GM21576 (cell line): ENCODE data around the gene BTBD3.

ENCODE experiments used
- ATAC-seq: cut with Tn5 transposase; IDR thresholded peaks from one replicate; pipeline ENCODE4 v1.9.1; 2021; ENCODE audit warnings: mild to moderate bottlenecking, moderate library complexity; ENCODE audit not compliant: unreplicated experiment

Gene BTBD3

GRCh38 chr20:11912659-11913415 lies 4.9 kb upstream of the BTBD3 start:
- ATAC-seq: no peak

DNA sequence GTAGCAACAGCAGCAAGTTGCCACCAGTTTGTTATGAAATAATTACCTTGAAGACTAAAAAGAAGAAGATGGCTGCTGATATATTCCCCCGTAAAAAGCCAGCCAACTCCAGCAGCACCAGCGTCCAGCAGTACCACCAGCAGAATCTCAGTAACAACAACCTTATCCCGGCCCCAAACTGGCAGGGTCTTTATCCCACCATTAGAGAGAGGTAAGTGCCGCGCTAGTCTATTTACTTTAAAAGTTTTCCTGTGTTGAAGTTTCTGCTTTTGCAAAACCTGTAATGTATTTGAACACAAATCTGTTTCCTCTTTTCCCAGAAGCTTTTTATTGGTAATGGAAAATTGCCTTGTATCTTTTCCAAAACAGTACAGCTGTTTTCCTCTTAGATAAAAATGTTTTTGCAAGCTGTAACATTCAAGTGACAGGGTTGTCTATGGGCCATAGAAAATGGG lies 725 bp downstream of the BTBD3 start:
- no peak for ATAC-seq

DNA sequence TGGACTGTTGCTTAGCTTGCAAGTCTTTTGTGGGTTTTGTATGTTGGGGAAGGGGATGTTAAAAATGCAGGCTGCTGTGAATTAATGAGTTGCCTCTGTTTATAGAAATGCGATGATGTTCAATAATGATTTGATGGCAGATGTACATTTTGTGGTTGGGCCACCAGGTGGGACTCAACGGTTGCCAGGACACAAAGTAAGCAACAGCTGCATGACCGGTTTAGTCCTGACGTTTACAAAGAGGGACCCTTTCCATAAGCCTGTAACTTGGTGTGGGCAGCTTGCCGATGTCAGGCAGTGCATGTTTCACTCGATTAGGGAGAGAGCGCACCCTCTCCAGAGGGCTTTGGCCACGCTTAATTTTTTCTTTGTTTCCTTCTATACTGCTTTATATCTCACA lies 1.3 kb downstream of the BTBD3 start:
- no peak for ATAC-seq

GRCh38 chr20:11919581-11919980 lies 1.9 kb downstream of the BTBD3 start:
- ATAC-seq: no peak

- ATAC-seq: no peak
These were observed 2.4 kb downstream of the BTBD3 start for GRCh38 chr20:11920083-11920482.

GRCh38 chr20:11921321-11921720 lies 3.6 kb downstream of the BTBD3 start:
- ATAC-seq: no peak

- ATAC-seq: no peak
These were observed 4.9 kb downstream of the BTBD3 start for GRCh38 chr20:11922561-11922960.

DNA sequence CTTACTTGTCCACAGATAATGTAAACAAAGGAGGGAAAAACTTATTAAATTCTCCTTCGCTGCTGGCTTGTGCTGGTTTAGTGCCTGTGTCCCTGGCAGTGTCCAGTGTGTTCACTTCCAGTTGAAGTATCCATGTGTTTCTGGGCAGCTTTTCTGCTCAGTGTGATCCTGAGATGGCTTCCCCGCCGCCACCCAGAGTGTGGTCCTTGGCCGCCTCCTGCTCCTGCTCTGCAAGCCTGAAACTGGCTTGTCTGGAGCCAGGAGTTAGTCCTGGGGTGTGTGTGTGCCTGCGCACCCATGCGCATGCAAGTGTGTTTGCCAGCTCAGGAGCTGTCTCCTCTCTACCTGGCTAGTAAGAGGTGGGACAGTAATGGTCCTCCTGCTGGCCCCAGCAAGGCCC lies 7.2 kb downstream of the BTBD3 start:
- no peak for ATAC-seq

DNA sequence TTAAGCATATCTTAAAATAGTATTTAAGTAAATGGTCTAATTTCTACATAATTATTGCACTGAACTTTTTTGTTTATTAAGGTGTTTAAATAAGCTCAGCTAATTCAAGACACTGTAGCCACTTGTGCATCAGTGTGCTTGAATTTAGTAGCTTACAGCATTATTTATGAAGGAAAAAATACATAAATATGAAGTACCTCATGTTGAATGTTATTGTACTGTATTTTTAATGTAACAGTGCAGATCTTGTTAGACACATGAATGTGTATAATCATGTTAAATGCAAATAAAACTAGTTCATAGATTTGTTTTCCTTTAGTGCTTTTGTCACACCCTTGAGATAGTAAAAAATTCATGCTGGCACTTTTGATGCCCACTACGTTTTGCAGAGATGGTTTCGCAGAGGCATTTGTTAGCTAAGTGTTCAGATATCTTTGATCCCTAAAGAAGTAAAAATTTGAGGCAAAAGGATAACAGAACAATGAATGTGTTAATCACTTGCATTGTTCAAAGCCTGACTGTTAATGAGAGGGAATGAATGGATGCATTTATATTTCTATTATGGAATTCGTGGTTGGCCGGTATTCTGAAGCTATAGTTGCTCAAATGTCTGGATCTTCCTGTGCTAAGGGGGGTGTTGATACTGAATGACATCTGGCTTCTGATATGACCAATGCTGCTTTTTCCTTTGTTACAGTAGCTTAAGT lies 8.8 kb downstream of the BTBD3 start:
- ATAC-seq: no peak

DNA sequence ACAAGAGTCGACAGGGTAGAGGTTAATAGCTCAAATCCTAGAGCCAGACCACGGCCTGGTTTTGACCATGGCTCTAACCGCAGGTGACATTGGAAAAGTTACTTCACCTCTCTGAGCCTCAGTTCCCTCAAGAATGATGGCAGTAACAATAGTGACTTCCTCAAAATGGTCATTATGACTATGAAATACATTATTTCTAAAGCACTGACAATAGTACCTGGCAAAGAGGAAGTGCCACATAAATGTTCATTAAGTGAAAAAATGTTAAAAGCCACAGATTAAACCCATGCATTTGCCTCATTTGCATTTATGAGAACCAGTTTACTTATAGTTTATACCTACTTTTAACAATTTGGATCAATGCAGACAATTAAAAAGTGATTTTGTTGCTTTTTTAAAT lies 12.3 kb downstream of the BTBD3 start:
- no peak for ATAC-seq

DNA sequence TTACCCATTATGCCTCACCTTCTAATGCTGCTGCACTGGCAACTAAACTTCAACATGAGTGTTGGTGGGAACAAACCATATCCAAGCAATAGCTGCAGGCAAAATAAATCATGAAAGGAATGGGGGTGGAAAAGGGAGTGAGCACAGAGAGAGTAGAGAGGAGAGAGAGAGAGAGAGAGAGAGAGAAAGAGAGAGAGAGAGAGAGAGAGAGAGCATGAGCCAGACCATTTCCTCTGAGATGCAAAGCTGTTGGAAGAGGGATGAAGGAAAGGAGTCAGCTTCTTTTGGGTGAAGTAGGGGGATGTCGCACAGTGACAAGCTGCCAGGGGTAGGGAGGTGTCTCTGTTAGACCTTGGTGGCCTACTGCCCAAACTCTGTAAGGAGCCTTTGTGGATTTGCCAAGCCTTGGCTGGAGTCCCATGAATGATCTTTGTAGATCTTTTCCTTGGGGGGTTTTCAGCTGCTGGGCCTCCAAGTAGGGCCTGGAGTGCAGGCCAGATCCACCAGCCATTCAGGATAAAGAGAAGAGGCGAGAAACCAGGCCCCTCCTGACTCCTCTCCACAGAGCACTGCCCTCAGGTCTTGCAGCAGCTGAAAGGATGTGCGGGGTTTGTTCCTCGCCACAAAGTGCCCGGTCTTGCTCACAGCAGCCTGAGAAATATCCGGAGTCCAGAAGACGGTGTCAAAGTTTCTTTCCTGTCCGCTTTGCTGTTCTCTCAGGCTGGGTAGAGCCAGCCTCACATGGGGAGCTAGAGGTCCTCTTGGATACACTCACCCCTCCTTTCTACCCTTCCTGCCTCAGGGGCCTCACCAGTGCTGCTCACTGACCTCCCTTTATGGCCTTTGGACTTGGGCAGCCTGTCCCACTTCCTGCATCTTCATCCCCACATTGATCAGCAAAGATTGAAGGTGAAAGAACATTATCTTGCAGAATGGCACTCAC lies 17.8 kb downstream of the BTBD3 start:
- no peak for ATAC-seq

DNA sequence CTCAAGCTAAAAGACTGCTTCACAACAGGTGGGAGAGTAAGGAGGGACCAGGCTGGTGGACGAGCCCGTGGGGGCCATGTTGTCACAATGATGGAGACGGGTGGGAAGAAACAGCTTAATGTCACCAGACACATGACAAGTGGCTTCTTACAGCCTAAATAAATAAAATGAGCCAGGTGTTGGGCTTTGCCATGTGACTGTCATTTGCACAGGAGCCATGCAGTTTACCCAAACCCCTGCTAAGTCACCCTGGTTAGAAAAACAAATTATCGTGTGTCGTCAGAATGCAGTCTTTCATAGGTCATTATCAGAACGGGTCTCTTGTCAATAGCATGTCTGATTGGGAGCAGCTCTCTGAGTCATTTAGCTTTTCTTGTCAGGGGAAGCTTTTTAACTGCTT lies 18.5 kb downstream of the BTBD3 start:
- ATAC-seq: no peak

GRCh38 chr20:11937230-11937629 lies 19.5 kb downstream of the BTBD3 start:
- no peak for ATAC-seq

DNA sequence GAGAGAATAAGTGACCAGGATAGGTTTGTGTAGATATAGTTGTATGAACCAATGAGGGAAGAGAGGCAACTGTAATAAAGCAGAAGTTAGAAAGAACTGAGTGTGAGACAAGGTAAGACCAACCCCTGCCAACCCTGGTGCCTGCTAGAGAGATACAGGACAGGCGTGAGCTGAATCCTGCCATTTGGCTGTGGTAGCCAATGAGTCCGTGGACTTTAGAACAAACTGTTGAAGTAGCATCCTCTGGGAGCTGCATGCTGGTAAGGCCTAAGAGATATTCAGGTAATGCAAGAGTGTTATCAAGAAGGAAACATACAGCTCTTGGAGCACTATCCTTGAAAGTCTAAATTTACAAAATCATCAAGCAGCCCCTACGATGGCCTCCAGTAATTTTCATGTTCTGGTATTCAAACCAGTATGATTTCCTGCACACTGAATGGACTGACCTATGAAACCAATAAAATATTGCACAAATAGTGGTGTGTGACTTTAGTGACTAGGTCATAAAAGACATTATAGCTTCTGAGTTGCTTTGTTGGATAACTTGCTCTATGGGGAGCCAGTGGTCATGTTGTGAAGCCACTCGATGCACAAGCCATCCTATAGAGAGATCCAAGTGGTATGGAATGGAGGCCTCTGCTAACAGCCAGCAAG lies 24.0 kb downstream of the BTBD3 start:
- ATAC-seq: no peak

GRCh38 chr20:11943778-11944177 lies 26.1 kb downstream of the BTBD3 start:
- ATAC-seq: no peak

DNA sequence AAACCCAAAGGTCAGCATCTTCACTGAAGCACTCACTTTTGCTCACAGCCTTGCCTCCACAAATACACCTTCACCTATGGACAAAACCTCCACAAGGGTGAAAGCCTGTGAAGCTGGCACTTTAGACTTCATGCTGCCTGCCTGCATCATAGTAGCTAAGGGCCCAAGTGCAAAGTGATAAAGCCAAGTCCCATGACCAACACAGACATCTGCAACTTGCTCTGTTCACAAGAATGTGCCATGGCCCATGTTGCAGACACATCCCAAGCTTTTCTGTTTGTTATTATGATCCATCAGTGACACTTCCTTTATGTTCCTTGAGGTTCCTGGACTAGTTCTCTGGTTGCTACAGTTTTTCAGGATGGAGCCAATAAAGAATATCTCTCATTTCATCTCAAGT lies 31.1 kb downstream of the BTBD3 start:
- no peak for ATAC-seq

DNA sequence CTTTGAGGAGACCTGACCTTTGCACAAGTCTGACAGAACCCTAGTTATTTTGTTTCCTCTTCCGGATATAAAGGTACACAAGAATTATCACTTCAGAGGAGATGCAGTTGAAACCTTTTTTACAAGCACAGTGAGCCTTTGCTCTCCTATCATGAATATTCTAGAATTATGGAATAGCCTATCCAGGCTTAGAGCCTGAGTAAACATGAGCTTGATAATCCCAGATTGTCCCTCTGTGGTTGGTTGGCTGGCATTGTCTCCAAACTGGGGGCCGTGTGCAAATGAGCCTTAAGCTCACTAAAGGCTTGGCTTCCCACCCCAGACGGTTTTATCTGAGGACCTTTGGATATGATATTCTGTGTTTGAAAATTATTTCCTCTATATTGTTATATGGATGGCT lies 32.0 kb downstream of the BTBD3 start:
- ATAC-seq: no peak

GRCh38 chr20:11951696-11952095 lies 34.0 kb downstream of the BTBD3 start:
- ATAC-seq: no peak

DNA sequence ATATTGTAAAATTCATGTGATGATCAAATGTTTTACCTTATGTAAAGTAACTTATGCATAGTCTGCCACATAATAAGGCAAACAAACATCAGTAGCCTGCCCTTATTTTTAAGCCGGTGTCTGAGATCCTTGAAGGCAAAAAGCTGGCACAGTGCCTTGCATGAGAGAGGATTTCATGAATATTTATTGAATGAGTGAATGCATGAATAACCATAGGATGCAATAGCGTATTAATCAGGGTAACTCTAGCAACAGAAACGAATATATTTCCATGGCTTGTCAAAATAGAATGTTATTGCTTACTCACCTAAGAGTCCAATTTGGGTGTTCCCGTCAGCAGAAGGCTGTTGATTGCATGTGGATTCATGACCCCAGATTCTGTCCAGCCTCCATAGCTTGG lies 34.9 kb downstream of the BTBD3 start:
- ATAC-seq: no peak

DNA sequence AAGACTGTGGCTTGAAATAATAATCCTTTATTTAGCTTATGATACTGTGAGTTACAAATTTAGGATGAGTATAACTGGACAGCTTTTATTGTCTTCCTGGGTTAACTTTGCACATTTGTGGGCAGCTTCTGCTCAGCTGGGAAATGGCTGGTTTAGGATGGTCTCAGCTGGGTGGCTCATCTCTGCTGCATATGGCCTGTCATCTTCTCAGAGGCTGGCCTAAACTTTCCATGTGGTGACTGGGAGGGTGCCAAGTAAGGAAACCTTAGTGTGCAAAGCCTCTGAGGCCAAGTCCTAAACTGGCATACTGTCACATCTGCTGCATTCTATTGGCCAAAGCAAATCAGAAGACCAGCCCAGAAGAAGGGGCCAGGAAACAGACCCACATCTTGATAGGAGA lies 40.2 kb downstream of the BTBD3 start:
- no peak for ATAC-seq

- ATAC-seq: no peak
These were observed 41.2 kb downstream of the BTBD3 start for GRCh38 chr20:11958855-11959254.
